ENCODE results near the gene ABHD1.

GRCh38 chr2:27138111-27138510 is 14.5 kb downstream of the ABHD1 start:
- TF ChIP-seq TAF1 (IDR thresholded peaks at IDR 0.05; ENCODE audit: borderline replicate concordance, insufficient read depth, low read length) (no peak), POLR2AphosphoS5 (IDR thresholded peaks at IDR 0.05; ENCODE audit: low read depth, low read length) (no peak), REST (IDR thresholded peaks at IDR 0.05; ENCODE audit: insufficient read depth in 1 of 2, low read depth in 2 of 2, low read length in 2 of 2) (no peak), SIN3A (IDR thresholded peaks at IDR 0.05; ENCODE audit: borderline replicate concordance, insufficient read depth, low read length) (no peak), FOXP2 (optimal IDR thresholded peaks at IDR 0.05; ENCODE audit: borderline replicate concordance, extremely low read depth, extremely low read length, insufficient read depth) (no peak)

Data from PFSK-1 (cell line).